Islet precursor cell (in vitro differentiated cells): Measurements from ENCODE around the gene ATL2.
A peak's percentile ranks its signal among the peaks of the same experiment; 100 is the strongest.
"Not testable (repeated sequence)": the region's sequence is repeated elsewhere in the genome, so short reads cannot be mapped to it uniquely, and the experiment has no call there.

ENCODE experiments used
- DNase-seq: peaks from one replicate; pipeline ENCODE4 v3.0.0-alpha.2; 2018

The ATL2 gene

GRCh38 chr2:38387887-38388286, 10.8 kb upstream of the ATL2 start:
- DNase-seq, result no peak

GRCh38 chr2:38386821-38387220, 9.7 kb upstream of the ATL2 start:
- no peak for DNase-seq

- DNase-seq, result no peak
Observed at GRCh38 chr2:38386377-38386776, 9.3 kb upstream of the ATL2 start.

GRCh38 chr2:38384338-38384737, 7.3 kb upstream of the ATL2 start:
- DNase-seq, result no peak

- DNase-seq, result not testable (repeated sequence)
Observed at GRCh38 chr2:38383741-38384140, 6.7 kb upstream of the ATL2 start.

- no peak for DNase-seq
Observed at GRCh38 chr2:38381381-38382143, 4.5 kb upstream of the ATL2 start.

- DNase-seq, result no peak
Observed at GRCh38 chr2:38380397-38381130, 3.5 kb upstream of the ATL2 start.

- DNase-seq, result peak; percentile 79
Observed at GRCh38 chr2:38376346-38377049, 575 bp downstream of the ATL2 start.

- DNase-seq, result no peak
Observed at GRCh38 chr2:38375696-38376345, 1.3 kb downstream of the ATL2 start.

GRCh38 chr2:38374984-38375383, 2.1 kb downstream of the ATL2 start:
- DNase-seq, result no peak

- DNase-seq, result no peak
Observed at GRCh38 chr2:38371235-38371634, 5.8 kb downstream of the ATL2 start.

- DNase-seq, result no peak
Observed at GRCh38 chr2:38370664-38371063, 6.4 kb downstream of the ATL2 start.

- no peak for DNase-seq
Observed at GRCh38 chr2:38362232-38362631, 14.8 kb downstream of the ATL2 start.

- no peak for DNase-seq
Observed at GRCh38 chr2:38360177-38360576, 16.9 kb downstream of the ATL2 start.

- DNase-seq, result no peak
Observed at GRCh38 chr2:38353402-38353801, 23.7 kb downstream of the ATL2 start.

GRCh38 chr2:38352336-38352735, 24.7 kb downstream of the ATL2 start:
- no peak for DNase-seq

- no peak for DNase-seq
Observed at GRCh38 chr2:38345323-38346038, 31.6 kb downstream of the ATL2 start.

- no peak for DNase-seq
Observed at GRCh38 chr2:38344813-38345212, 32.3 kb downstream of the ATL2 start.

GRCh38 chr2:38343212-38343611, 33.9 kb downstream of the ATL2 start:
- no peak for DNase-seq

- DNase-seq, result no peak
Observed at GRCh38 chr2:38336621-38337020, 40.5 kb downstream of the ATL2 start.

- DNase-seq, result no peak
Observed at GRCh38 chr2:38330754-38331153, 46.3 kb downstream of the ATL2 start.

GRCh38 chr2:38327580-38327979, 49.5 kb downstream of the ATL2 start:
- no peak for DNase-seq

GRCh38 chr2:38323623-38324022, 53.5 kb downstream of the ATL2 start:
- DNase-seq, result no peak
